ENCODE measurements around the gene RNF144A. TPM values are rescaled to one million over a fixed set of nuclear protein-coding genes. Genes with fewer than 3 reads are reported as not detected.
A peak's percentile ranks its signal among the peaks of the same experiment; 100 is the strongest.

Gene RNF144A
- total and polyA plus RNA-seq, 2 of the 13 experiments (the other 11 are each of a cell fraction or from before 2014, with no cell fraction given) = 13.9 to 16.5 TPM

GRCh38 chr2:7044253-7045250, 127.3 kb downstream of the RNF144A start (continued):
- no peak for TF ChIP-seq FUBP1 (CRISPR knock-in tag; IDR thresholded peaks at IDR 0.05; ENCODE audit: borderline replicate concordance)
- TF ChIP-seq ZNF644 (CRISPR knock-in tag; IDR thresholded peaks at IDR 0.05; ENCODE audit: low read depth) = peak; percentile 41; the same call in 1 of the 2 replicates

GRCh38 chr2:7045601-7046590, 128.7 kb downstream of the RNF144A start:
- no peak for FAIRE-seq
- intact Hi-C loops (cut with micrococcal nuclease; ENCODE audit: unreplicated experiment) = no loop called here

More at GRCh38 chr2:7045601-7046590, 128.7 kb downstream of the RNF144A start:
- Histone ChIP-seq H3K79me2 (ENCODE audit: insufficient read depth, low read length) (no peaks in the 10 kb centered on the region), H2AFZ (ENCODE audit: low read length) (no peak overlapping the region), H3K27ac (ENCODE audit: extremely low read length, insufficient read depth, low read length) (no peak overlapping the region), H3K9ac (ENCODE audit: insufficient read depth, low read depth, low read length) (no peak overlapping the region), H3K4me2 (ENCODE audit: low read depth, low read length) (no peak overlapping the region), H3K27me3 (ENCODE audit: control insufficient read depth in 1 of 2, insufficient read depth in 2 of 2, low read length in 2 of 2) (no peaks in the 10 kb centered on the region), H4K20me1 (ENCODE audit: insufficient read depth, low read length) (no peaks in the 10 kb centered on the region), H3K4me3 (replicated peaks in 1 of 3; ENCODE audit: insufficient read depth in 1 of 3, low read depth in 2 of 3, low read length in 3 of 3) (no peak overlapping the region), H3K36me3 (replicated peaks in 1 of 2; ENCODE audit: control insufficient read depth in 1 of 2, insufficient read depth in 2 of 2, low read length in 2 of 2) (peaks cover 0 to 13% of the 10 kb centered on the region in 2 experiments; a peak in 3 of 5 replicates), H3K9me3 (ENCODE audit: low read length) (no peaks in the 10 kb centered on the region), H3K4me1 (ENCODE audit: insufficient read depth, low read length) (no peaks in the 10 kb centered on the region)
- no TSS peak for BruUV-seq (replicated peaks)
- WGBS (ENCODE audit: low lambda C conversion rate) = 85% methylated on average over 15 of the region's 15 CpGs
- ATAC-seq (no peak), DNase-seq (ENCODE audit: low spot score) (no peak)
- TF ChIP-seq FOXP4 (CRISPR knock-in tag; IDR thresholded peaks at IDR 0.05) = no peak
- TF ChIP-seq CEBPB (IDR thresholded peaks at IDR 0.05; ENCODE audit: borderline replicate concordance, low read depth, low read length) = no peak
- TF ChIP-seq DRAP1 (CRISPR knock-in tag; IDR thresholded peaks at IDR 0.05) = no peak
- no peak for TF ChIP-seq ZNF274 (CRISPR knock-in tag; IDR thresholded peaks at IDR 0.05)
- in situ Hi-C loops (cut with HindIII; ENCODE audit: extremely low pct_ligation_motif_present, low pct_unique_long_range_greater_than_20kb) = no loop called here
- ChIA-PET CTCF (ENCODE audit: low intra/inter-chr PET ratio, low total read pairs) (interaction anchor here (2.3 kb wide), 1 partner anchor 149 kb away, joined by 31 read pairs; no protein-coding TSS in a partner anchor), POLR2A (no interaction called here)

All from HepG2 (cell line).